ENCODE data around the gene CNOT2. TPM values are rescaled to one million over a fixed set of nuclear protein-coding genes. Genes with fewer than 3 reads are reported as not detected.

The CNOT2 gene
- total RNA-seq, 1 donor, result 135 TPM

GRCh38 chr12:70399311-70399710, 156.1 kb downstream of the CNOT2 start:
- DNase-seq (ENCODE audit: low read depth), result no peak
- H3K4me3 ChIP-seq (ENCODE audit: low read depth, low read length), result no peak overlapping the region
- TF ChIP-seq CTCF (IDR thresholded peaks at IDR 0.05; ENCODE audit: insufficient read depth, low read length), result no peak

- H3K4me3 ChIP-seq (ENCODE audit: low read depth, low read length), result no peak overlapping the region
- no peak for TF ChIP-seq CTCF (IDR thresholded peaks at IDR 0.05; ENCODE audit: insufficient read depth, low read length)
- no peak for DNase-seq (ENCODE audit: low read depth)
Observed at GRCh38 chr12:70400124-70400523, 156.9 kb downstream of the CNOT2 start.

GRCh38 chr12:70402597-70402996, 159.4 kb downstream of the CNOT2 start:
- H3K4me3 ChIP-seq (ENCODE audit: low read depth, low read length), result no peak overlapping the region
- peak; percentile 13 for TF ChIP-seq CTCF (IDR thresholded peaks at IDR 0.05; ENCODE audit: insufficient read depth, low read length)
- peak; percentile 25 for DNase-seq (ENCODE audit: low read depth)

GRCh38 chr12:70403826-70404225, 160.6 kb downstream of the CNOT2 start:
- no peak for TF ChIP-seq CTCF (IDR thresholded peaks at IDR 0.05; ENCODE audit: insufficient read depth, low read length)
- no peak for DNase-seq (ENCODE audit: low read depth)
- no peak overlapping the region for H3K4me3 ChIP-seq (ENCODE audit: low read depth, low read length)

Other genes starting within 250 kb of the CNOT2 start
- 2.0 TPM in 2 replicates for gene KCNMB4, start 122.9 kb downstream of the CNOT2 start, total RNA-seq (ENCODE audit: low replicate concordance)

Measured in fibroblast of the aortic adventitia (primary cell).